ENCODE results near the gene PEAR1.

Gene PEAR1, protein sequence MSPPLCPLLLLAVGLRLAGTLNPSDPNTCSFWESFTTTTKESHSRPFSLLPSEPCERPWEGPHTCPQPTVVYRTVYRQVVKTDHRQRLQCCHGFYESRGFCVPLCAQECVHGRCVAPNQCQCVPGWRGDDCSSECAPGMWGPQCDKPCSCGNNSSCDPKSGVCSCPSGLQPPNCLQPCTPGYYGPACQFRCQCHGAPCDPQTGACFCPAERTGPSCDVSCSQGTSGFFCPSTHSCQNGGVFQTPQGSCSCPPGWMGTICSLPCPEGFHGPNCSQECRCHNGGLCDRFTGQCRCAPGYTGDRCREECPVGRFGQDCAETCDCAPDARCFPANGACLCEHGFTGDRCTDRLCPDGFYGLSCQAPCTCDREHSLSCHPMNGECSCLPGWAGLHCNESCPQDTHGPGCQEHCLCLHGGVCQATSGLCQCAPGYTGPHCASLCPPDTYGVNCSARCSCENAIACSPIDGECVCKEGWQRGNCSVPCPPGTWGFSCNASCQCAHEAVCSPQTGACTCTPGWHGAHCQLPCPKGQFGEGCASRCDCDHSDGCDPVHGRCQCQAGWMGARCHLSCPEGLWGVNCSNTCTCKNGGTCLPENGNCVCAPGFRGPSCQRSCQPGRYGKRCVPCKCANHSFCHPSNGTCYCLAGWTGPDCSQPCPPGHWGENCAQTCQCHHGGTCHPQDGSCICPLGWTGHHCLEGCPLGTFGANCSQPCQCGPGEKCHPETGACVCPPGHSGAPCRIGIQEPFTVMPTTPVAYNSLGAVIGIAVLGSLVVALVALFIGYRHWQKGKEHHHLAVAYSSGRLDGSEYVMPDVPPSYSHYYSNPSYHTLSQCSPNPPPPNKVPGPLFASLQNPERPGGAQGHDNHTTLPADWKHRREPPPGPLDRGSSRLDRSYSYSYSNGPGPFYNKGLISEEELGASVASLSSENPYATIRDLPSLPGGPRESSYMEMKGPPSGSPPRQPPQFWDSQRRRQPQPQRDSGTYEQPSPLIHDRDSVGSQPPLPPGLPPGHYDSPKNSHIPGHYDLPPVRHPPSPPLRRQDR

GRCh38 chr1:156893048-156893953, at the start of gene PEAR1:
Gene PEAR1, plus strand, starts transcription at chr1:156893718. Its CDS starts 10,209 bp downstream, at chr1:156903927.
- no peak for DNase-seq

- DNase-seq, result no peak
These were observed 49.4 kb upstream of the PEAR1 start for GRCh38 chr1:156844102-156844501.

- no peak for DNase-seq
These were observed 48.9 kb upstream of the PEAR1 start for GRCh38 chr1:156844638-156845037.

DNA sequence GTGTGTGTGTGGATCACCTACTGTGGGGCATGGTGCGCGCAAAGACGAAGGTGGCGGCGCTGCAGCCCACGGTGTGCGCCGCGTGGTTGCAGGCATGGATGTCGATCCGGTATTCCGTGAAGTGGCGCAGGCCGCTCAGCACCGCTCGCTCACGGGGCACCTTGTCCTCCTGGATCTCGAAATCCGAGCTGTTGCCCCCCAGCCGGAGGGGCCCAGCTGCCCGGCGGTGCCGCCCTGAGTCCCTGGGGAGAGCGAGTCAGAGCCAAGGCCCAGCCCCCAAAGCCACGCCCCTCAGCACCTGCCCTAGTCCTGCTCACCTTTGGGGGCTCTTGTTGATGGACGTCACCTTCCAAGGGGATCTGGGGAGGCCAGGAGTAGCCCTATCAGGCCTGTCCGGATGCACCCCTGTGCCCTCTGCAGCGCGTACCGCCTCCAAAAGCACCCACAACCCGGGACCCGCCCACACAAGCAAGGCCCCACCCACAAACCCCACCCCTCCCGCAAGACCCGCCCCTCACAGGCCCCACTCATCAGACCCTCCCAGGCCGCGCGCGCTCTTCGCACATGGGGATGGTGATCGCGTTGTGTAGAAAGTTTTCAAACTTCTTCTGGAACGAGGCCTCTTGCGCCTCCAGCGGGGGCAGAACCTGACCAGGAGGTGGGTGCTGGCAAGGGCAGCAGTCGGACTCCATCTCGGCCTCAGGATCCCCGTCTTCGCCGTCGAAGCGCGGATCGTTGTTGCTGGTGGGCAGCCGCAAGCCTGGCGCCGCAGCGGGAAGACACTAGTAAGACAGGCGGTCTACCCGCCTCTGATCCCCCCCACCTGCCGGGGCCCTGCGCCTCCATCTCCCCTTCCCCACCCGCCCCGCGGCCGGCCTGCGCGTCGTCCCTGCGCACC, 48.2 kb upstream of the PEAR1 start:
- DNase-seq, result no peak

- DNase-seq, result no peak
These were observed 47.5 kb upstream of the PEAR1 start for GRCh38 chr1:156845953-156846545.

- DNase-seq, result no peak
These were observed 46.9 kb upstream of the PEAR1 start for GRCh38 chr1:156846643-156847042.

DNA sequence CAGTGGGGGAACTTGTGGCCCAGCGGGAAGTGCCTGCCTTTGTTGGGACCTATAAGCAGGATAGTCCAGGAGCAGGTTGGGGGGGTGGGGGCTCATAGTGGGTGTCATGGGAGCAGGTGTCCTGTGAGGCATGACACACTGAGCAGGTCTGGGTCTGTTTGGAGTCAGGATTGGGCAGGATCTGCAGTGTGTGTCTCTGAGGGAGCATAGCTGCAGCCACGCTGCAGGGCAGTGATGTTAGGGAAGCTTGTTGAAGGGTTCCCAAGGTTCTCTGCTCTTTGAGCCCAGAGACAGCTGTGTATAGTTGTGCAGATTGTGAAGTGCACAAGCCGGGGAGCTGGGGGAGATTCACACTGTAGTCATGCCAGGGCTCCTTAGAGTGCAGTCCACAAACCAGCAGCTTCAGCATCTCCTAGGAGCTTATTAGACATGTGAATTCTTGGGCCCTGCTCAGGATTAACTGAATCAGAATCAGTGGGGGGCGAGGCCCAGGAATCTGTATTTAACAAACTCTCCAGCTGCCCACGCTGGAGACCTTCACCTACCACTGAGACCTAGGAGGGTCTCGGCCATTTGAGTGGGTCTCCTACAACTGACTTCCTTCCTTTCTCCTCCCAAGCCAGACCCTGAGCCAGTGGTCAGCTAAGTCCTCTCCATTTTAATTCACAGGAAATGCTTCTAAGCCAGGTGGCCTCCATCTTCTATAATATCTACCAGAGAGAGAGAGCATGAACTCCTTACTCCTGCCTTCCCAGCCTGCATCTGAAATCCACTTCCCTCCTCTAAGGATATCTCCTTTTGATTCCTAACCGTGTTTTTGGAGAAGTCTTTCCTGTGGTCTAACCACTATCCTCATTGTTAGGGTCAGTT, 45.7 kb upstream of the PEAR1 start:
- DNase-seq, result no peak

DNA sequence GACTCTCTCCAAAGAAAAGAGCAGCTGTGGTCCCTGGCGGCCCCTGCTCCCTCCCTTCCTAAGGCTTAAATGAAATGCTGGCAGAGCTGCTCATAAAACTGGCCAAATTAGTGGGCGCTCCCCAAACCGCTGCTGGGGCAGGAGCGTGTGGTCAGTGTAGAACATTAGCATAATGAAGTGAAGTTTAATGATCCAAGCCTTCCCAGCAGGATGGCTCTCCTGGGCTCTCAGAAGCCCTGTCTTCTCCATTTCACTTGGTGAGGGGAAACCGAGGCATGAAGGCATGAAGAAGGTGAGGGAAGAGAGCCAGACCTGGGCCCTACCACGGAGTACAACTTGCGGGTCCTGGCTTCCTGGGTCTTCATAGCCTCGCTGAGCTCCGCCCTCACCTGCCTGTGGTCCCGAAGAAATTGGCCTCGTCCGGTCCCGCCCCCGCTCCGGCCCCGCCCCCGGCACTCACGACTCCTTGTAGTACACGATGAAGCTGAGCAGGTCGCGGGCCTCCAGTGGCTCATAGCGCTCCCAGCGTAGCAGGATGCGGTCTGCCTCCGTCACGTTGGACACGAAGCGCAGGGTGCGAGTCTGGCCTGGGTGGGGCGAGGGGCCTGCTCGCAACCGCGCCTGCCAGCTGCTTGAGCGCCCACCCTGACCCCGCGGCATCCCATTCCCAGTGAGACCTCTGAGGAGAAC, 44.9 kb upstream of the PEAR1 start:
- DNase-seq, result no peak

- DNase-seq, result no peak
These were observed 44.4 kb upstream of the PEAR1 start for GRCh38 chr1:156849151-156849496.

- no peak for DNase-seq
These were observed 41.6 kb upstream of the PEAR1 start for GRCh38 chr1:156851779-156852417.

DNA sequence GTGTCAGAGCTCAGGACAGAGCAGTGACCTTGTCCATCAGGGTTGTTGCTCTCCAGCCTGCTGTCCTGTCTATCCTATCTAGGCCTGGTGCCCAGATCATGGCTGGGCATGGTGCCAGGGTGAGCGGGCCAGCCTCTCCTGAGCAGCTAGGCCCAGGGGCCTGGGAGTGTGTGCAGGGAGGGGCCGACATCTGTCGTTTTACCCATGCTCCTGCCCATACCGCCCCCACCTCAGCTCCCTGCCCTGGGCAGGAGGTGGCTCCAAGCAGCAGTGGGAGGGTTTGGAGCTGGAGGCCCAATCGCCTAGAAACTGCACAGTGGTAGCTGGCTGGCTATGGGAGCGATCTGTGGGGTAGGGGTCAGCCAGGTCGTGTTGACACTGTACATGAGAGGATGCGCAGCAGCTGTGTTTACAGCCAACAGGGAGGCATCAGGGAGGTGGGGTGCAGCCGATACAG, 41.1 kb upstream of the PEAR1 start:
- no peak for DNase-seq

DNA sequence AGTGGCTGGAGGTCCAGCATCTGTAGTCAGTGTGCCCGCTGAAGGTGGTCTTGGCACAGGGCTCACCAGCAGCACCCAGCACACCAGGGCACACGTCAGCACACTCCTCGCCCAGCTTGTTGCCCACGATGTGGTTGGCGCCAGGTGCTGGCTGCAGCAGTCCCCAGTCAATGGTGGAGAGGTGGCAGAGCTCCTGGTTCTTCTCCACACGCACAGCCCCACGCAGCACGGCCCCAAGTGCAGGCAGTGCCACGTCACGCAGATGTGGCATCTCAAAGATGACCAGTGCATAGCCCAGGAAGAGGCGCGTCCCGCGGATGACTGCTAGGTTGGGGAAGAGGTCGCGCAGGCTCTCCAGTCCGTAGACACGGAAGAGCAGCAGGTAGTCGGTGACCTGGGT, 39.8 kb upstream of the PEAR1 start:
- no peak for DNase-seq

DNA sequence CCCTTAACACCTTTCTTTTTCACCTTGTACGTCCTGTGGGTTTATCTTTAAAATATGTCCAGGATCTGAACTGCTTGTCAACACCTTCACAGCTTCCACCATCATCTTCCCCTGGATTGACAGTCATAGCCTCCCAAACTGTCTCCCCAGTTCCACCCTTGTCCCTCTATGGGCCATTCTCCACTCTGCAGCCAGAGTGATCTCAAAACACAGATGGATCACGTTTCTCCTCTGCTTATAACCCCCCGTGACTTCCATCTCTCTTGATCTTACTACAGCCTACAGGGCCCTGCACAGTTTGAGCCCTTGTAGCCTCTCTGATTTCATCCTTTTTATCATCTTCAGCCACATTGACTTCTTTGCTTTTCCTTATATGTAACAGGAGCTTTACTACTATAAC, 38.9 kb upstream of the PEAR1 start:
- DNase-seq, result no peak

DNA sequence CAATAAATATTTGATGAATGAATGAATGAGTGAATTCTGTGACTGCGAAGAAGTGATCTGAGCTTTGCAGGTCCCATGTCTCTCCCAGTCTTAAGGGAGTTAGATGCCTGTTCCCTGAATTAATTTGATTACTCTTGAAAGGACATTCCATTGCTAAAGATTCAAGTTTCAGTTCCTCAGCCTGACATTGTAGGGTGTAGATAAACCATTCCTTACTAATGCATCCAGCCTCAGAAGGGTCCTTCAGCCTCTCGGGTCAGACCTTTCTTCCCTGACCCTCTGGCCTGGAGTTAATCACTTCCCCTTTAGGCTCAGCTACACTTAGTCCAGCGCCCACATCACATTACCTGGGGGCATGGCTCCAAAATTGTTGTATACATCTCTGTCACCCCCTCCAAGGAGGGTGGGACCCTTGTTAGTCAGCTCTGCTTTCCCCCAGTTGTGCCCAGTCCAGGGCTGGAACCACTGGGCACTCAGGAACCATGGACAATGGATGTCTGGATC, 37.2 kb upstream of the PEAR1 start:
- DNase-seq, result no peak

DNA sequence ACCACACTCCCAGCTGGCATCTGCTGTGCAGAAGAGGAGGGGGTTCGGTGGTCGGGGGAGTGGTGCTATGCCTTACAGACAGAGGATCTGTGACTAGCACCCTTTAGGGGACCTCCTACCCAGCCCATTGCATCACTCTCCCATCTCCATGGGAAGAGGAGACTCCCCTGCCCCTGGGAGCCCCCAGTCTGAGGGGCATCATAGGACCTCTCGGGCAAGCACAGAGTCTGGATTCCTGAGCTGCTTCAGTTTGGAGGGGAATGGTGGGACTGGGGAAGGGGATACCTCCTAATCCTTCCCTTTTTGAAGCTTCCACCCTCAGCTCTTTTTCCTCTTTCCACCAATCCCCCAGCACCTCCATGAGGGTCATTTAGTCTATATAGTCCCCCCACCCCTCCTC, 36.0 kb upstream of the PEAR1 start:
- DNase-seq, result no peak

DNA sequence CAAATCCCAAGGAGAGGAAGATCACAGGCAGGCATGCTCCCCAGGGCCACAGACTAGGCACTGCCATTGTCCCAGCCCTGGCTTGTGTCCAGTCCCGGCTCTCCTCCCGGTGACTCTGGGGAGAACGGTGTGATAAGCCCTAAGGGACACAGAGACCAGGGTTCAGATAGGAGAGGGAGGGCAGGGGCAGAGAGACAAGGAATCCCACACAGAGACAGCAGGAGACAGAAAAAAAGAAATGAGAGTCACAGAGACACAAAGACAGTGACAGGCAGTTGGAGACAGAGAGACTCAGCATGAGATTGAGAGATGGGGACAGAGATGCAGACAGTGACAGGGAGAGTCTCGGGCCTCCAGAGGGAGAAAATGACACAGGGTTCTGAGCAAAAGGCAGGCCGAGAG, 35.0 kb upstream of the PEAR1 start:
- no peak for DNase-seq

DNA sequence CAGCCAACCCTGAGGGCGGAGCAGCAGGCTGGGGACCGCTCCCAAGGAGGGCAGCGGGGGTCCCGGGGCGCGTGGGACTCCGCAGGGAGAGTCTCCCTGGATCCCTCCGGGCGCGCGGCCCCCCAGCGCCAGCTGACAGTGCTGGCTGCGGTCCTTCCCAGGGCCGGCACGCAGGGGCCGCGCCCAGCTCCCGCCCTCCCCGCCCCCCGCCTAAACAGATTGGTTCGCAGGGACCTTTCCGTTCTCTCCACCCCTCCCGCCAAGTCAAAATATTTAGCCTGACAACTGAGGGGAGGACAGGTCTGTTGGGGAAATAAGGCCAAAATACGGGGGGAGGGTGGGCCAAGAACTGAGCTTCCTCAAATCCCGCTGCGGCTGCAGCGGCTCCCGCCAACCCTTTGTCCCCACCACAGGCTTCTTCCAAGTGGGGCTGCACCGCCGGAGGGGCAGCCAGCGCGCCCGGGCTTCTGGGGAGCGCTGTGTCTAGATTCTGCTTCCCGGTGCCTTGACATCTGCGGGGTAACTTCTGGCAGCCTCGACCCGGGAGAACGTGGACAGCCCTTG, 34.5 kb upstream of the PEAR1 start, which contains the start of gene INSRR:
Gene INSRR, minus strand, starts transcription at position 159 of the 564 bp plus-strand sequence. CDS start 496 bp downstream, outside the sequence.
- no peak for DNase-seq

GRCh38 chr1:156859523-156860112, 33.9 kb upstream of the PEAR1 start:
- peak; percentile 47 for DNase-seq
